HG03064 (cell line): ENCODE data around the gene MAB21L2.

ENCODE experiments used
- ATAC-seq: cut with Tn5 transposase; IDR thresholded peaks from one replicate; pipeline ENCODE4 v1.9.1; 2021; ENCODE audit warnings: low read depth; ENCODE audit not compliant: unreplicated experiment

MAB21L2 gene

GRCh38 chr4:150599547-150599946 lies 17.6 kb downstream of the MAB21L2 start:
- ATAC-seq, result no peak

- no peak for ATAC-seq
Observed at GRCh38 chr4:150600812-150601445, 19.0 kb downstream of the MAB21L2 start.

DNA sequence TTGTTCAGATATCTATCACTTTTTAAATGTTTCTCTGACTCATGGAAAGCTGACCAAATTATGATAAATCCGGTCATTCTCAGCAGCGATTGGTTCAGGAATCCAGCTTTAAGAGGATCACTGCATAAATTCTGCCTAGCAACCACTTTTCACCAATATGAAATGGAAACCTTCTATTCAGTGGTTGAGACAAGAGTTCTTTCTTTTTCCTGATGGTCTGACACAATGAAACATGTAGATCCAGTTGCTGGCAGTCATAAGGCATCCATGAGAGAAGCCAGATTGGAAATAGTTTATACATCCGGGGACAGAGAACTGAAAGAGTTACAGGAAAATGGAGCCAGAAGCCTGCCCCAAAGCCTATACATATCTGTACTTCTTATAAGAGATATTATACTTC lies 27.2 kb downstream of the MAB21L2 start:
- no peak for ATAC-seq

DNA sequence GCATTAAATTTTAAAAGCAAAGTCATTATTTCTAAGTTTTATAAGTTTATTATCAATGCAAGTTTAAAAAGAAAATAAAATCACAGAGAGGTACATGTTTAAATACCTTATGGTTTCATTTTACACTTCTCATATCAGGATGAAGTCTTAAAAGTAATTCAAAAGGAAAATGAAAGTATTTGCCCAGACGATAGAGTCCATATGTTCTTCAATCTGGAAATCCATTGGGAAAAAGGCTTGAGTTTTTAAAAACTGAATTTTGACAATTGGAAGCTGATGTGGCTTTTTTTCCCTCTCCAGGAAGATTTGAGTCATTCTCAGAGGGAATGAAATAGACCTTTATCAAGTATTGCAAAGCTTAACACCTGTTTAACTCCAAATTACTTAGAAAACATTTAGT lies 37.1 kb downstream of the MAB21L2 start:
- no peak for ATAC-seq

GRCh38 chr4:150624055-150624454 lies 42.1 kb downstream of the MAB21L2 start:
- no peak for ATAC-seq

- no peak for ATAC-seq
Observed at GRCh38 chr4:150625033-150625432, 43.1 kb downstream of the MAB21L2 start.

DNA sequence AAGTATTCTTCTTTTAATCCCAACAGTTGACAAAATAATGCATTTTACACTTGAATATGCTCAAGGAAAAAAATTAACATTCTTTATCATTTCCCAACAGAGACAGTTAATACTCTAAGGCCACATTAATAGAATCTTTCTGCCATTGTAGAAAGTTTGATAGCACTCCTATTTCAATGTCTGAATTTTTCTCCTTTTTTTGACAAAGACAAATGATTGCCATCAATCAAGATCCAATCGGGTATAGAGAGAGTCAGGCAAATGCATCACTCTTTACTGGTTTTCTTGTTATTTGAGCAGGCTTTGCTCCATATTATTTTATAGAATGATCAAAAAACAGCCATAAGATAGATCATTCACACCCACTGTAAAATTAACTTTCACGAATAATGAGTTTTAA lies 46.1 kb downstream of the MAB21L2 start:
- no peak for ATAC-seq

DNA sequence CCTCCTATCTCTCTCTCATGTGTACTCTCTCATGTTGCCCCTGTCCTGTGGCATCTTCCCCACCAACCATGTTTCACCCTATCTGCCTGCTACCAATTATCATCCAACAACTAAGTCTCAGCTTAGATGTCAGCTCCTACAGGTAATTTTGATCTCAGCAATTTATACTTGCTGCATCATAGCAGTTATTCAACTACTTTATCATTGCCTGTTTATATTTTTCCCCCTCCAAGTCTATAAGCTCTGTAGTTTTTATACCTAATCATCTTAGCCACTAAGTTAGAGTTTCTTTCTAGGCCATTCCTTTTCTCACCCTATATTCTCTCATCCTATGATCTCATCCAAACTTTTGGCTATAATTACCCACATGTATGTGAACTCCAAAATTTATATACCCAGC lies 50.7 kb downstream of the MAB21L2 start:
- ATAC-seq, result no peak
